ENCODE measurements around the gene ATP6V1F. TPM values are rescaled to one million over a fixed set of nuclear protein-coding genes. Genes with fewer than 3 reads are reported as not detected.

The ATP6V1F gene
- total RNA-seq, 1 donor from 2014 or later: 119 TPM

- Histone ChIP-seq H3K4me3 (no peak overlapping the region), H3K27me3 (no peaks in the 10 kb centered on the region), H3K4me1 (no peaks in the 10 kb centered on the region), H3K36me3 (peaks cover 0 to 43% of the 10 kb centered on the region in 2 donors), H3K27ac (no peak overlapping the region), H3K9me3 (no peaks in the 10 kb centered on the region)
- TF ChIP-seq CTCF (IDR thresholded peaks at IDR 0.05) (no peak), POLR2A (IDR thresholded peaks at IDR 0.05) (no peak), POLR2AphosphoS5 (IDR thresholded peaks at IDR 0.05; ENCODE audit: insufficient read depth in 1 of 2, low read depth in 1 of 2) (no peak)
- DNase-seq (ENCODE audit: extremely low spot score in 2 of 2): no peak
- intact Hi-C loops (cut with DNase I): no loop called here
Observed at GRCh38 chr7:128847721-128848211, 14.9 kb upstream of the ATP6V1F start.

DNA sequence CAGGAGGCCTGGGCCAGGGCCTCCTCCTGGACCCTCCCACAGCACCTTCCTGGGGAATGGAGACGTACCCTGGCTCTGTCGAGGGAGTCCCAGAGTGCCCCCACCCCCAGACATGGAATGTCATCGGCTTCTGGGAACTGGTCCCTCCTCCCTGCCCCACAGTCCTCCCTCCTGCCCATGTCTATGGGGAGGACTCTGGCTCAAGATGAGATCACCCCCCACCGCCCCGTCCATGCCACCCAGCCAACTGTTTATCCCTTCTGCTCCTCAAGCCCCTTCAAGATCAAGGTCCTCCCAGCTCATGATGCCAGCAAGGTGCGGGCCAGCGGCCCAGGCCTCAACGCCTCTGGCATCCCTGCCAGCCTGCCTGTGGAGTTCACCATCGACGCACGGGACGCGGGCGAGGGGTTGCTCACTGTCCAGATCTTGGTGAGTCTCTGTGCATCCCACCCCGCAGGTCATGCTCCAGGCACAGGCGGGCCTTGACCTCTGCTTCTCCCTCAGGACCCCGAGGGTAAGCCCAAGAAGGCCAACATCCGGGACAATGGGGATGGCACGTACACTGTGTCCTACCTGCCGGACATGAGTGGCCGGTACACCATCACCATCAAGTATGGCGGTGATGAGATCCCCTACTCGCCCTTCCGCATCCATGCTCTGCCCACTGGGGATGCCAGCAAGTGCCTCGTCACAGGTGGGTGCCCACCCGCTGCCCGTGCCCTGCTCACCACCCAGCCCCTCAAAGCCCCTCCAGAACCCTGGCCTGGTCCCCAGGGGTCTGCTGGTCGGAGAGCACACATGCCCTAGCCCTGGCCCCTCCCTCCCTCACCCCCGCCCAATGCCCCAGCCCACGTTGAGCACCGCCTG, 14.1 kb upstream of the ATP6V1F start:
- H3K4me1 ChIP-seq: no peaks in the 10 kb centered on the region
- intact Hi-C loops (cut with DNase I): no loop called here
- DNase-seq (ENCODE audit: extremely low spot score in 2 of 2): no peak
- no peak overlapping the region for H3K4me3 ChIP-seq
- TF ChIP-seq POLR2AphosphoS5 (IDR thresholded peaks at IDR 0.05; ENCODE audit: insufficient read depth in 1 of 2, low read depth in 1 of 2): no peak
- TF ChIP-seq POLR2A (IDR thresholded peaks at IDR 0.05): no peak
- no peak for TF ChIP-seq CTCF (IDR thresholded peaks at IDR 0.05)
- H3K27ac ChIP-seq: no peak overlapping the region
- no peaks in the 10 kb centered on the region for H3K9me3 ChIP-seq
- peaks cover 0 to 37% of the 10 kb centered on the region in 2 donors for H3K36me3 ChIP-seq
- H3K27me3 ChIP-seq: no peaks in the 10 kb centered on the region

DNA sequence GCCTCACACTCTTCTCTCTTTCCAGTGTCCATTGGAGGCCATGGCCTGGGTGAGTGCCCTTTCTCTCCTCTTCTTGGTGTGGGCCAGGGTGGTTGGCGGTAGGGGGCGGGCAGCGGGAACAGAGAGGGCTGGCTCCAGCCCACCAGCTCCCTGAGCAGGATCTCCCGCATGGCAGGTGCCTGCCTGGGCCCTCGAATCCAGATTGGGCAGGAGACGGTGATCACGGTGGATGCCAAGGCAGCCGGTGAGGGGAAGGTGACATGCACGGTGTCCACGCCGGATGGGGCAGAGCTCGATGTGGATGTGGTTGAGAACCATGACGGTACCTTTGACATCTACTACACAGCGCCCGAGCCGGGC, 13.5 kb upstream of the ATP6V1F start:
- H3K4me1 ChIP-seq: no peaks in the 10 kb centered on the region
- no peaks in the 10 kb centered on the region for H3K9me3 ChIP-seq
- H3K4me3 ChIP-seq: no peak overlapping the region
- intact Hi-C loops (cut with DNase I): no loop called here
- H3K36me3 ChIP-seq: peaks cover 0 to 31% of the 10 kb centered on the region in 2 donors
- no peak overlapping the region for H3K27ac ChIP-seq
- TF ChIP-seq POLR2AphosphoS5 (IDR thresholded peaks at IDR 0.05; ENCODE audit: insufficient read depth in 1 of 2, low read depth in 1 of 2) (no peak), CTCF (IDR thresholded peaks at IDR 0.05) (no peak), POLR2A (IDR thresholded peaks at IDR 0.05) (no peak)
- DNase-seq (ENCODE audit: extremely low spot score in 2 of 2): no peak
- H3K27me3 ChIP-seq: no peaks in the 10 kb centered on the region

- Histone ChIP-seq H3K27me3 (no peaks in the 10 kb centered on the region), H3K4me3 (no peak overlapping the region), H3K36me3 (peaks cover 0 to 23% of the 10 kb centered on the region in 2 donors), H3K4me1 (no peaks in the 10 kb centered on the region), H3K27ac (no peak overlapping the region), H3K9me3 (no peaks in the 10 kb centered on the region)
- DNase-seq (ENCODE audit: extremely low spot score in 2 of 2): no peak
- intact Hi-C loops (cut with DNase I): no loop called here
- no peak for TF ChIP-seq POLR2A (IDR thresholded peaks at IDR 0.05)
- TF ChIP-seq CTCF (IDR thresholded peaks at IDR 0.05): no peak
- no peak for TF ChIP-seq POLR2AphosphoS5 (IDR thresholded peaks at IDR 0.05; ENCODE audit: insufficient read depth in 1 of 2, low read depth in 1 of 2)
Observed at GRCh38 chr7:128849804-128850490, 12.7 kb upstream of the ATP6V1F start.
